Measurements from ENCODE around the gene NR5A2.

DNA sequence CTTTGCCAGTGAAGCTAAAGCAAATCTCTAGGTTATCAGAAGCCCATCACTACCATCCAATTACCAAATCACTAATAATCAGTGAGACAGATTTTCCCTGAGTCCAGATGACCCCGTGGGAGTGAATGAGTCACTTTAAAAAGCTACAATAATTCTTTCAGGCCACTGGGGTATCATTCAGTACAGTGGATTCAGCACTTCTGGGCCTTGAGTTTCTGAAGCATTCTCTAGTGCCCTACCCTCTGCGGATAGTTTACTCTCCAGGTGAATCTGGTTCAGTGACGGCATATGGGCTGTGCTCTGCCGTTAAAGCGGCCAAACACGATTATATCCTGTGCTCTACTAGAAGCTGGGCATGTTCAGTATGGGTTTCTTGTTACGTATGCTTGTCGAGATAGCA lies 26.1 kb downstream of the NR5A2 start:
- TF ChIP-seq EZH2 (IDR thresholded peaks at IDR 0.05; ENCODE audit: low read depth) = no peak
- TF ChIP-seq, protein P1, sequence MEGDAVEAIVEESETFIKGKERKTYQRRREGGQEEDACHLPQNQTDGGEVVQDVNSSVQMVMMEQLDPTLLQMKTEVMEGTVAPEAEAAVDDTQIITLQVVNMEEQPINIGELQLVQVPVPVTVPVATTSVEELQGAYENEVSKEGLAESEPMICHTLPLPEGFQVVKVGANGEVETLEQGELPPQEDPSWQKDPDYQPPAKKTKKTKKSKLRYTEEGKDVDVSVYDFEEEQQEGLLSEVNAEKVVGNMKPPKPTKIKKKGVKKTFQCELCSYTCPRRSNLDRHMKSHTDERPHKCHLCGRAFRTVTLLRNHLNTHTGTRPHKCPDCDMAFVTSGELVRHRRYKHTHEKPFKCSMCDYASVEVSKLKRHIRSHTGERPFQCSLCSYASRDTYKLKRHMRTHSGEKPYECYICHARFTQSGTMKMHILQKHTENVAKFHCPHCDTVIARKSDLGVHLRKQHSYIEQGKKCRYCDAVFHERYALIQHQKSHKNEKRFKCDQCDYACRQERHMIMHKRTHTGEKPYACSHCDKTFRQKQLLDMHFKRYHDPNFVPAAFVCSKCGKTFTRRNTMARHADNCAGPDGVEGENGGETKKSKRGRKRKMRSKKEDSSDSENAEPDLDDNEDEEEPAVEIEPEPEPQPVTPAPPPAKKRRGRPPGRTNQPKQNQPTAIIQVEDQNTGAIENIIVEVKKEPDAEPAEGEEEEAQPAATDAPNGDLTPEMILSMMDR (conservative IDR thresholded peaks at IDR 0.05) = no peak

Data from PC-9 (cell line).